ENCODE results near the gene KCNG2.
"Not testable (repeated sequence)": the region's sequence is repeated elsewhere in the genome, so short reads cannot be mapped to it uniquely, and the experiment has no call there.

Gene KCNG2

GRCh38 chr18:79797518-79798345 is at the start of gene KCNG2:
Gene KCNG2 (plus strand): TSS chr18:79797938. CDS start chr18:79863668, 65,730 bp downstream.
- no peak for DNase-seq

GRCh38 chr18:79748321-79749180 is 49.2 kb upstream of the KCNG2 start:
- no peak for DNase-seq

GRCh38 chr18:79749251-79750191 is 48.2 kb upstream of the KCNG2 start:
- no peak for DNase-seq

GRCh38 chr18:79750980-79751571 is 46.7 kb upstream of the KCNG2 start:
- no peak for DNase-seq

GRCh38 chr18:79751918-79752578 is 45.7 kb upstream of the KCNG2 start:
- DNase-seq: not testable (repeated sequence)

GRCh38 chr18:79752946-79753345 is 44.8 kb upstream of the KCNG2 start:
- not testable (repeated sequence) for DNase-seq

- DNase-seq: no peak
These were observed 44.3 kb upstream of the KCNG2 start for GRCh38 chr18:79753391-79753851.

GRCh38 chr18:79754022-79754761 is 43.5 kb upstream of the KCNG2 start:
- DNase-seq: no peak

- no peak for DNase-seq
These were observed 42.8 kb upstream of the KCNG2 start for GRCh38 chr18:79754831-79755351.

- no peak for DNase-seq
These were observed 42.1 kb upstream of the KCNG2 start for GRCh38 chr18:79755496-79756142.

GRCh38 chr18:79756143-79756500 is 41.6 kb upstream of the KCNG2 start:
- no peak for DNase-seq

GRCh38 chr18:79756826-79757225 is 40.9 kb upstream of the KCNG2 start:
- no peak for DNase-seq

GRCh38 chr18:79760348-79760747 is 37.4 kb upstream of the KCNG2 start:
- no peak for DNase-seq

GRCh38 chr18:79760881-79761280 is 36.9 kb upstream of the KCNG2 start:
- DNase-seq: no peak

GRCh38 chr18:79763407-79763806 is 34.3 kb upstream of the KCNG2 start:
- no peak for DNase-seq

GRCh38 chr18:79764131-79764530 is 33.6 kb upstream of the KCNG2 start:
- no peak for DNase-seq

GRCh38 chr18:79765491-79766245 is 32.1 kb upstream of the KCNG2 start:
- no peak for DNase-seq

- no peak for DNase-seq
These were observed 31.4 kb upstream of the KCNG2 start for GRCh38 chr18:79766308-79766707.

- no peak for DNase-seq
These were observed 29.0 kb upstream of the KCNG2 start for GRCh38 chr18:79768745-79769144.

Measured in CD4-positive, alpha-beta T cell treated with Interferon gamma for 1 hour (primary cell).